H1 (cell line): Measurements from ENCODE around the gene COPZ1. TPM values are rescaled to one million over a fixed set of nuclear protein-coding genes. Genes with fewer than 3 reads are reported as not detected.

Experiments
- CTCF ChIA-PET: fragments of 300-600 bp; sonication (Branson Sonifier 250); formaldehyde crosslinking; loops from one replicate; lab custom pipeline; 2021; ENCODE audit not compliant: partially characterized antibody; lab: Charles Lee
- POLR2A ChIA-PET: fragments of 300-600 bp; sonication (Branson Sonifier 250); formaldehyde crosslinking; loops from one replicate; lab custom pipeline; 2021; ENCODE audit warnings: inconsistent platforms; ENCODE audit not compliant: partially characterized antibody; lab: Charles Lee
- DNase-seq, 2 experiments: peaks; one replicate each; pipeline versions ENCODE4 v3.0.0 to v3.0.0-alpha.2; 2010 to 2022; ENCODE audit warnings: low spot score in 2 of 2, low read depth in 1 of 2, mixed read lengths in 1 of 2
- FAIRE-seq: peaks from 2 replicates; lab custom pipeline; 2011; peaks lifted over from hg19 to GRCh38; lab: Jason Lieb, UNC
- H2AFZ ChIP-seq: 2 replicates; pipeline ENCODE4 v1.8.1; 2012; ENCODE audit warnings: low read length, inconsistent platforms
- H2AK5ac ChIP-seq: 2 replicates; pipeline ENCODE4 v1.6.1; 2013; ENCODE audit warnings: low read depth, low read length
- H2BK120ac ChIP-seq: replicated peaks from 2 replicates; pipeline ENCODE3; 2013; ENCODE audit warnings: low read depth, low read length, inconsistent platforms
- H2BK12ac ChIP-seq: 2 replicates; pipeline ENCODE4 v1.6.1; 2013; ENCODE audit warnings: low read depth, low read length
- H2BK15ac ChIP-seq: 2 replicates; pipeline ENCODE4 v1.6.1; 2013; ENCODE audit warnings: low read length
- H2BK20ac ChIP-seq: 2 replicates; pipeline ENCODE4 v1.6.1; 2013; ENCODE audit warnings: low read length
- H2BK5ac ChIP-seq: 2 replicates; pipeline ENCODE4 v1.6.1; 2013; ENCODE audit warnings: low read depth, low read length
- H3K14ac ChIP-seq: 2 replicates; pipeline ENCODE4 v1.6.1; 2013; ENCODE audit warnings: inconsistent platforms; ENCODE audit not compliant: insufficient read length
- H3K18ac ChIP-seq: 2 replicates; pipeline ENCODE4 v1.6.1; 2013; ENCODE audit warnings: low read length; ENCODE audit errors: extremely low read depth
- H3K23ac ChIP-seq: 2 replicates; pipeline ENCODE4 v1.6.1; 2013; ENCODE audit warnings: inconsistent platforms; ENCODE audit not compliant: insufficient read length
- H3K23me2 ChIP-seq: 2 replicates; pipeline ENCODE4 v1.6.1; 2013; ENCODE audit warnings: low read depth, low read length
- H3K27ac ChIP-seq: 2 replicates; pipeline ENCODE4 v1.6.1; 2011; ENCODE audit warnings: low read depth, low read length, inconsistent platforms
- H3K27me3 ChIP-seq, 4 experiments: replicated peaks in 1 of 4; 1 replicate in 1 of 4; 2 replicates in 3 of 4; pipeline versions ENCODE4 v1.6.1 to v1.8.1; 2011 to 2013; ENCODE audit warnings: low read length in 3 of 4, mild to moderate bottlenecking in 3 of 4, inconsistent platforms in 2 of 4, mixed read lengths in 2 of 4, moderate library complexity in 1 of 4; ENCODE audit not compliant: control insufficient read depth in 3 of 4, insufficient read depth in 3 of 4; ENCODE audit errors: extremely low read depth in 1 of 4
- H3K36me3 ChIP-seq, 4 experiments: 2 replicates each; pipeline versions ENCODE4 v1.6.1 to v1.8.1; 2011 to 2013; ENCODE audit warnings: mild to moderate bottlenecking in 4 of 4, low read length in 3 of 4, moderate library complexity in 2 of 4, control low read depth in 1 of 4, inconsistent platforms in 1 of 4; ENCODE audit not compliant: insufficient read depth in 4 of 4, control insufficient read depth in 2 of 4
- H3K4ac ChIP-seq: replicated peaks from 2 replicates; pipeline ENCODE3; 2013; ENCODE audit warnings: low read length, low read depth, mixed read lengths, inconsistent platforms; ENCODE audit not compliant: insufficient read length
- H3K4me1 ChIP-seq, 4 experiments: replicated peaks in 1 of 4; 1 replicate in 1 of 4; 2 replicates in 3 of 4; pipeline versions ENCODE4 v1.6.1 to v1.8.1; 2011 to 2013; ENCODE audit warnings: low read length in 3 of 4, inconsistent platforms in 2 of 4, mixed read lengths in 1 of 4; ENCODE audit not compliant: insufficient read depth in 4 of 4, control insufficient read depth in 3 of 4
- H3K4me2 ChIP-seq, 2 experiments: 2 replicates each; pipeline versions ENCODE4 v1.6.1 to v1.8.1; 2011 to 2013; ENCODE audit warnings: low read depth in 2 of 2, low read length in 2 of 2, control low read depth in 1 of 2, inconsistent platforms in 1 of 2, mild to moderate bottlenecking in 1 of 2; ENCODE audit not compliant: insufficient read depth in 1 of 2
- H3K4me3 ChIP-seq, 4 experiments: fragments of 200-600, 300-600 bp in 1 of 4; sonication (generic), shearing (Covaris generic), sonication (Bioruptor Twin) in 1 of 4; 2 replicates each; pipeline versions ENCODE4 v1.5.1 to v1.8.1; 2011 to 2016; ENCODE audit warnings: low read length in 4 of 4, low read depth in 3 of 4, control low read depth in 2 of 4, inconsistent platforms in 2 of 4, mild to moderate bottlenecking in 2 of 4, mixed read lengths in 1 of 4, moderate library complexity in 1 of 4; ENCODE audit not compliant: insufficient read depth in 2 of 4; ENCODE audit errors: extremely low read depth in 1 of 4
- H3K56ac ChIP-seq: replicated peaks from 2 replicates; pipeline ENCODE3; 2013; ENCODE audit warnings: low read depth, mild to moderate bottlenecking, mixed read lengths, low read length, inconsistent platforms; ENCODE audit not compliant: insufficient read length
- H3K79me1 ChIP-seq: 2 replicates; pipeline ENCODE4 v1.6.1; 2013; ENCODE audit warnings: low read depth, low read length, control low read depth
- H3K79me2 ChIP-seq, 2 experiments: 2 replicates each; pipeline versions ENCODE4 v1.6.1 to v1.8.1; 2012 to 2013; ENCODE audit warnings: low read length in 2 of 2, mild to moderate bottlenecking in 2 of 2, inconsistent platforms in 1 of 2; ENCODE audit not compliant: insufficient read depth in 2 of 2, control insufficient read depth in 1 of 2
- H3K9ac ChIP-seq, 4 experiments: replicated peaks in 1 of 4; 1 replicate in 1 of 4; 2 replicates in 3 of 4; pipeline versions ENCODE4 v1.6.1 to v1.8.1; 2011 to 2013; ENCODE audit warnings: low read depth in 3 of 4, low read length in 3 of 4, control low read depth in 2 of 4, mild to moderate bottlenecking in 2 of 4, moderate library complexity in 2 of 4, inconsistent platforms in 1 of 4; ENCODE audit errors: extremely low read depth in 1 of 4
- H3K9me3 ChIP-seq, 2 experiments: 2 replicates each; pipeline versions ENCODE4 v1.6.1 to v1.8.1; 2012 to 2013; ENCODE audit warnings: mild to moderate bottlenecking in 2 of 2, moderate library complexity in 2 of 2, control low read depth in 1 of 2, inconsistent platforms in 1 of 2, low read depth in 1 of 2, low read length in 1 of 2, mixed read lengths in 1 of 2; ENCODE audit not compliant: insufficient read depth in 2 of 2
- H4K20me1 ChIP-seq, 2 experiments: replicated peaks in 1 of 2; 2 replicates each; pipeline versions ENCODE3 to v1.8.1; 2011 to 2013; ENCODE audit warnings: inconsistent platforms in 2 of 2, low read length in 2 of 2, mild to moderate bottlenecking in 1 of 2; ENCODE audit not compliant: insufficient read depth in 2 of 2, control insufficient read depth in 1 of 2
- H4K5ac ChIP-seq: 2 replicates; pipeline ENCODE4 v1.6.1; 2013; ENCODE audit warnings: low read length, low read depth, mixed read lengths, inconsistent platforms; ENCODE audit not compliant: insufficient read length
- H4K8ac ChIP-seq: 2 replicates; pipeline ENCODE4 v1.8.0; 2013; ENCODE audit warnings: mild to moderate bottlenecking, moderate library complexity, low read length, inconsistent platforms; ENCODE audit not compliant: insufficient read depth; ENCODE audit errors: extremely low read depth
- H4K91ac ChIP-seq: replicated peaks from 2 replicates; pipeline ENCODE3; 2013; ENCODE audit warnings: low read length, mixed read lengths, inconsistent platforms; ENCODE audit not compliant: insufficient read length
- EZH2 ChIP-seq: fragments of 200-600 bp; sonication (generic); IDR thresholded peaks from 2 replicates; pipeline ENCODE4 v1.7.1; 2012; ENCODE audit warnings: low read depth, mild to moderate bottlenecking, moderate library complexity, low read length, inconsistent platforms; ENCODE audit not compliant: severe bottlenecking
- POU5F1 ChIP-seq: IDR thresholded peaks from 2 replicates; pipeline ENCODE4 v1.6.1; 2011; ENCODE audit warnings: low read depth, mild to moderate bottlenecking, low read length, moderate library complexity
- WGBS, 2 experiments: shearing (Covaris generic) in 1 of 2; methylation state at CpG; one replicate each; pipeline versions ENCODE4 v1.1.6 to v1.1.7; 2013 to 2015; ENCODE audit warnings: low lambda C conversion rate in 2 of 2, mixed read lengths in 2 of 2, inconsistent platforms in 1 of 2, low coverage in 1 of 2, missing lambda C conversion rate in 1 of 2; ENCODE audit not compliant: insufficient replicate concordance in 2 of 2, insufficient coverage in 1 of 2, insufficient read length in 1 of 2; ENCODE audit errors: extremely low coverage in 1 of 2, missing lambda C conversion rate in 1 of 2; 5-methylcytosine and 5-hydroxymethylcytosine counted together
- polyA plus RNA-seq, 7 experiments: library from polyadenylated mRNA; depleted of rRNA in 3 of 7; stranded (reverse) in 5 of 7; unstranded in 2 of 7; fragments of >200 nt in 5 of 7; fragments of 200-250 nt in 2 of 7; gene quantifications; 1 replicate in 5 of 7; 2 replicates in 1 of 7; 4 replicates in 1 of 7; pipeline versions ENCODE4 v1.2.1 to v1.2.3, GENCODE V29; 2011 to 2013; ENCODE audit warnings: missing spikeins in 2 of 7, mixed read lengths in 2 of 7
- total RNA-seq: library from RNA; stranded (reverse); fragmentation: NEBNext Ultra II Directional; extraction: Animal tissue kit (Norgen Biotek cat#: 25700); gene quantifications from 2 replicates; pipeline ENCODE4 v1.2.1, GENCODE V29; 2021
- TF ChIP-seq, protein P1 (sequence below): IDR thresholded peaks from 2 replicates; pipeline ENCODE4 v1.6.1; 2012; ENCODE audit warnings: inconsistent platforms

The COPZ1 gene
- total and polyA plus RNA-seq, 2 of the 8 experiments (the other 6 are each of a cell fraction or from before 2014, with no cell fraction given) = 103 to 133 TPM

- Histone ChIP-seq H2BK15ac (no peak overlapping the region), H3K14ac (no peak overlapping the region), H3K79me2 (no peaks in the 10 kb centered on the region), H3K36me3 (peaks cover 7 to 33% (median 19%) of the 10 kb centered on the region in 4 experiments; a peak in 7 of 8 replicates), H4K5ac (no peak overlapping the region), H3K56ac (no peak overlapping the region), H2AK5ac (no peak overlapping the region), H3K23ac (no peak overlapping the region), H3K9me3 (no peaks in the 10 kb centered on the region), H3K4me2 (no peak overlapping the region), H2AFZ (no peak overlapping the region), H2BK20ac (no peak overlapping the region), H3K27ac (no peak overlapping the region), H4K91ac (no peak overlapping the region), H4K8ac (no peak overlapping the region), H3K4me1 (no peaks in the 10 kb centered on the region), H4K20me1 (peaks cover 2 to 3% of the 10 kb centered on the region in 2 experiments), H2BK120ac (no peak overlapping the region), H3K4ac (no peak overlapping the region), H3K79me1 (0 out of 2 replicates have a peak, but pooled peaks cover 3% of the 10 kb centered on the region), H3K4me3 (no peak overlapping the region), H3K27me3 (no peaks in the 10 kb centered on the region), H3K18ac (no peak overlapping the region), H2BK12ac (no peak overlapping the region), H2BK5ac (no peak overlapping the region), H3K9ac (no peak overlapping the region), H3K23me2 (no peaks in the 10 kb centered on the region; the same call in 1 of the 2 replicates)
- WGBS, 2 experiments = 90% methylated on average over 9 of the region's 9 CpGs; no CpG with 5 or more reads in 1 of the 2 experiments
- CTCF ChIA-PET = interaction anchor here (0.8 to 7.5 kb wide), 19 partner anchors 7 to 133 kb away, joined by 3 to 67 read pairs (median 5); partner anchors contain the start of gene COPZ1
- POLR2A ChIA-PET = interaction anchor here (1.1 to 3.6 kb wide), 4 partner anchors 9 to 55 kb away, joined by 3 to 26 read pairs (median 8); no protein-coding TSS in a partner anchor
- FAIRE-seq (no peak), DNase-seq (no peak)
- TF ChIP-seq, protein P1, sequence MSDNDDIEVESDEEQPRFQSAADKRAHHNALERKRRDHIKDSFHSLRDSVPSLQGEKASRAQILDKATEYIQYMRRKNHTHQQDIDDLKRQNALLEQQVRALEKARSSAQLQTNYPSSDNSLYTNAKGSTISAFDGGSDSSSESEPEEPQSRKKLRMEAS = no peak
- no peak for TF ChIP-seq POU5F1
- no peak for TF ChIP-seq EZH2
These were observed 16.7 kb downstream of the COPZ1 start for GRCh38 chr12:54341378-54342300.
